VCaP (cell line): ENCODE results near the gene CORO2B.

ENCODE experiments used
- H3K27ac ChIP-seq: fragments of 450-650 bp; 2 replicates; pipeline ENCODE4 v1.5.1; 2017
- TF ChIP-seq, protein P1 (sequence below): fragments of 450-650 bp; conservative IDR thresholded peaks from 2 replicates; pipeline ENCODE4 v1.5.1; 2017; ENCODE audit warnings: mild to moderate bottlenecking, moderate library complexity

Gene CORO2B

DNA sequence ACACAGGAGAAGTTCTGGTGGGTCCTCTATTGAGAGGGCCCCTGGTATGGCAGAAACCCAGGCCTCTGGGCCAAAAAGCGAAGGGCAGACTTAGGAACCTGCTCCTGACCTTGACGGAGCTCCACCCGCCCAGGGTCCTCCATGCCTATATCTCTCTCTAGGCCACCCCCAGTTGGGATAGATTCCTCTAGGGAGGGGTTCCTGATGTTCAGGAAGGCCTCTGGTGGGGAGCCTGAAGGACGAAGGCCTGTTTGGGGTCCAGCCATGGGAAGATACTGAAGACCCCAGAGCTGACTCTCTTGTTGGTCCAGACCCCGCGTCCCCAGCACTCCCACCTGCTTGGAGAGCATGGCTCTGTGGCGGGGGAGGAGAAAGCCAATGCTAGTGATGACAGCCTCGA lies 104.2 kb downstream of the CORO2B start:
- no peak overlapping the region for H3K27ac ChIP-seq

GRCh38 chr15:68683551-68683950 lies 104.8 kb downstream of the CORO2B start:
- TF ChIP-seq, protein P1, sequence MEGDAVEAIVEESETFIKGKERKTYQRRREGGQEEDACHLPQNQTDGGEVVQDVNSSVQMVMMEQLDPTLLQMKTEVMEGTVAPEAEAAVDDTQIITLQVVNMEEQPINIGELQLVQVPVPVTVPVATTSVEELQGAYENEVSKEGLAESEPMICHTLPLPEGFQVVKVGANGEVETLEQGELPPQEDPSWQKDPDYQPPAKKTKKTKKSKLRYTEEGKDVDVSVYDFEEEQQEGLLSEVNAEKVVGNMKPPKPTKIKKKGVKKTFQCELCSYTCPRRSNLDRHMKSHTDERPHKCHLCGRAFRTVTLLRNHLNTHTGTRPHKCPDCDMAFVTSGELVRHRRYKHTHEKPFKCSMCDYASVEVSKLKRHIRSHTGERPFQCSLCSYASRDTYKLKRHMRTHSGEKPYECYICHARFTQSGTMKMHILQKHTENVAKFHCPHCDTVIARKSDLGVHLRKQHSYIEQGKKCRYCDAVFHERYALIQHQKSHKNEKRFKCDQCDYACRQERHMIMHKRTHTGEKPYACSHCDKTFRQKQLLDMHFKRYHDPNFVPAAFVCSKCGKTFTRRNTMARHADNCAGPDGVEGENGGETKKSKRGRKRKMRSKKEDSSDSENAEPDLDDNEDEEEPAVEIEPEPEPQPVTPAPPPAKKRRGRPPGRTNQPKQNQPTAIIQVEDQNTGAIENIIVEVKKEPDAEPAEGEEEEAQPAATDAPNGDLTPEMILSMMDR, result no peak
- no peak overlapping the region for H3K27ac ChIP-seq

More for the DNA sequence above, 104.2 kb downstream of the CORO2B start:
- TF ChIP-seq, protein P1, result no peak

DNA sequence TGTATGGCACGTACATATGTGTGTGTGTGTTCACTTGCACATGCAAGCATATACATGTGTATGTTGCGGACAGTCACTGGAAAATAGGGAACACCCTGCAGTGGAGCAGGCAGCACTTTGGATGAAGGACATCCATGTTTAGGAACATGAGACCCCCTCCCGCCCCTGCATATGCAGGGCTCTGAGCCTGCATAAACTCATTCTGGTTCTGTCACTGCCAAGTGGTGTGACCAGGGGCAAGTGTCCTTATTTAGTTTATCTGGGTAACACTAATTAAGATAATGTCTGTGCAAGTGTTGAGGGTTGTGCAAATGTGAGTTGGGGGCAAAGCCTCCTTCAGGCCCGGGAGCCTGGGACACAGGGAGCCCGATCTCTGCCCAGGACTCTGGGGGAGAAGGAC lies 105.7 kb downstream of the CORO2B start:
- H3K27ac ChIP-seq, result no peak overlapping the region
- TF ChIP-seq, protein P1, result no peak

DNA sequence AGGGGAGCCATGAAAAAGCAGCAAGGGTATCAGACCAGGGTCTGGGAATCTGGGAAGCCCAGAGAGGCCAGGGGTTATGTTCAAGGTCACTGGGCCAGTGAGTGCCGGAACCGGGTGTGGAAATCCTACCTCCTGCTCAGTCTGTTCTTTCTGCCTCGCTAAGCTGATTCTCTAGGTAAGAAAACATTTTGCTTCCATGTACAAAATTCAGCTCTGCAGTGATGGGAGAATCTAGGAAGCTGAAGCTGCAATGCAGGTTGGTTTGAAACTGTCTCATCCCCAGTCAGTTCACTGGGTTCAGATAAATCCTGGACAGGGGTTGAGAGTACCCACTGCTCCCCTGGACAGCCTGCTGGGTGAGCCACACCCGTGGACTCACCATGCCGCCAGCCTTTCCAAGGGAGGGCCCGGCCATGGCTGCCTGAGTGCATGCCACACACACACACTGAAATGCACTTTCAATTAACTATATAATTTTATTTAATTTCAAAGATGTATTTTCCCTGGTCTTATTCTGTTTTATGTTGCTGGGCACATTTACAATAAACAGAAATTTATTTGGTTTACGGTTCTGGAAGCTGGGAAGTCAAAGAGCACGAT lies 108.4 kb downstream of the CORO2B start:
- TF ChIP-seq, protein P1, result no peak
- peak overlapping the region; percentile 7; the same call in 1 of the 2 replicates for H3K27ac ChIP-seq

GRCh38 chr15:68691705-68692104 lies 112.9 kb downstream of the CORO2B start:
- H3K27ac ChIP-seq, result peak overlapping the region; percentile 91
- TF ChIP-seq, protein P1, result peak; percentile 28; the same call in 1 of the 2 replicates

DNA sequence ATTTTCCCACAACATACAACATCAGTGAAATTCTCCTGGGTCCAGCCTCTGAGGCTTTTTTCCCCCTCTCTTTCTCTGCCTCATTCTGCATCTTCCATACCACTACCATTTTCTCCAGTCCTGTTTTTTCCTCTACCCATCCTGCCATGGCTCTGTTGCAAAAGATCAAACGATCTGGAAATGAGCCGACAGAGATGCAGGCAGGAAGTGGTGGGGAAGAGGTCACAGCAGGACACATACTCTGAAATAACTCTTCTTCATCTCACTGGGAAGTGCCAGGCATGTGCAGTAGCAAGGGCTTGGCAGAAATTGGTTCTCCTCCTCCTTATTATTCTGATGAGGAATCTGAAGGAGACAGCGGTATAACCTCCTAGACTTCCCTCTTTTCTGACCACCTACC lies 114.3 kb downstream of the CORO2B start:
- TF ChIP-seq, protein P1, result no peak
- peak overlapping the region; percentile 91 for H3K27ac ChIP-seq

GRCh38 chr15:68694111-68694510 lies 115.3 kb downstream of the CORO2B start:
- TF ChIP-seq, protein P1, result no peak
- peak overlapping the region; percentile 91; the same call in 1 of the 2 replicates for H3K27ac ChIP-seq
